Body of pancreas (tissue), 4 donors: ENCODE measurements around the gene CRACR2A.

ENCODE experiments used
- POLR2A ChIP-seq, 3 donors: fragments of 450-650 bp; IDR thresholded peaks; one replicate each; pipeline ENCODE4 v1.6.1; 2016; ENCODE audit warnings: antibody characterized with exemption in 3 of 3, mild to moderate bottlenecking in 2 of 3
- TF ChIP-seq, protein P1 (sequence below), 7 experiments: fragments of 450-650 bp in 4 of 7; fragments of 200-600 bp in 3 of 7; sonication (generic) in 3 of 7; IDR thresholded peaks; one replicate each; pipeline ENCODE4 v1.5.1; 2016 to 2019; ENCODE audit warnings: antibody characterized with exemption in 7 of 7

DNA sequence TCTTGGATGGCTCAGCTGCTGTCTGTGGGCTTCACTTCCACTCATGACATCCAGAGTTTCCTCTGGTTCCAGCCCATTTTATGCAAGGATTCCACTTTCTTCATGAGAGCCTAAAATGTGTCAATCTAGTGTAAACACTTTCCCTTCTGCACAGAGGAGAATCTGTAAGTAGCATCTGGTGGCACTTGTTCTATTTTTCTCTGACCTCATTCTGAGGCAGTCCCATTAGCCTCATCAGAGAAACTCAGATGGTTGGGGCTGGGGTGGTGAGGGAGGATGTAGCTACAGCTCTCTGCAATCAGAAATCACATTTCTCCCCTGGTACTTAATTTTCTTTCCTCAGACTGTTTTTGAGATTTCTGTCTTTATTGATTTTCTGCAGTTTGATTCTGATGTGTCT, 180.3 kb downstream of the CRACR2A start:
- TF ChIP-seq, protein P1, sequence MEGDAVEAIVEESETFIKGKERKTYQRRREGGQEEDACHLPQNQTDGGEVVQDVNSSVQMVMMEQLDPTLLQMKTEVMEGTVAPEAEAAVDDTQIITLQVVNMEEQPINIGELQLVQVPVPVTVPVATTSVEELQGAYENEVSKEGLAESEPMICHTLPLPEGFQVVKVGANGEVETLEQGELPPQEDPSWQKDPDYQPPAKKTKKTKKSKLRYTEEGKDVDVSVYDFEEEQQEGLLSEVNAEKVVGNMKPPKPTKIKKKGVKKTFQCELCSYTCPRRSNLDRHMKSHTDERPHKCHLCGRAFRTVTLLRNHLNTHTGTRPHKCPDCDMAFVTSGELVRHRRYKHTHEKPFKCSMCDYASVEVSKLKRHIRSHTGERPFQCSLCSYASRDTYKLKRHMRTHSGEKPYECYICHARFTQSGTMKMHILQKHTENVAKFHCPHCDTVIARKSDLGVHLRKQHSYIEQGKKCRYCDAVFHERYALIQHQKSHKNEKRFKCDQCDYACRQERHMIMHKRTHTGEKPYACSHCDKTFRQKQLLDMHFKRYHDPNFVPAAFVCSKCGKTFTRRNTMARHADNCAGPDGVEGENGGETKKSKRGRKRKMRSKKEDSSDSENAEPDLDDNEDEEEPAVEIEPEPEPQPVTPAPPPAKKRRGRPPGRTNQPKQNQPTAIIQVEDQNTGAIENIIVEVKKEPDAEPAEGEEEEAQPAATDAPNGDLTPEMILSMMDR (IDR thresholded peaks at IDR 0.05) = no peak
- TF ChIP-seq POLR2A (IDR thresholded peaks at IDR 0.05) = no peak
